ENCODE data around the gene MRPL10.
"Not testable (repeated sequence)": the region's sequence is repeated elsewhere in the genome, so short reads cannot be mapped to it uniquely, and the experiment has no call there.

The MRPL10 gene

GRCh38 chr17:47789611-47790561 is 41.5 kb downstream of the MRPL10 start:
- DNase-seq, result peak; percentile 68 to 90 (median 87)

DNA sequence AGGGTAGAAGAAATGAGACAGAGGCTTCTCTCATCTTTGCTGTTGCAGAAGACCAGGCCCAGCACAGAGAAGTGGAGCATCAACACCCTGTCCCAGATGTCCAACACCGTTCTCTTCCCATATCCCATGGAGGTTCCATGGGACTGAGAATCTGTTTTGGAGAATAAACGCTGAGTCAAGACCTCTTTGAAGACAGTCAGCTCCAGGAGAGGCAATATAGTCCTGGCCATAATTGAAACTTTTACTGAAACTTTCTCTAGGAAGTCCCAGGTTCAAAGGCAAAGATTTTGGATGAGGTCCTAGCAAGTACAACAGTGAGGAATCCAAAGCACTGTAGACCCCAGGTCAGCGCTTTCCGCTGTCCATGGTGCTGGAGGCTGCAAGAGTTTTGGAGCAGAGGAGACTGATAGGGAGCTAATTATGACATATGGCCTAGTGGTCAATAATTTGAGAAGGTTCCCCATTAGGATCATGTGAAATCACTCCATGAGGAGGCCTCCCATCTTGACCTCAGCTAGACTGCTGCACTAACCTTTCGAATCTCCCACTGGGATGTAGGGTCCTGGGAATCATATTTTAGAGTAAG is 45.7 kb downstream of the MRPL10 start:
- DNase-seq, result no peak

DNA sequence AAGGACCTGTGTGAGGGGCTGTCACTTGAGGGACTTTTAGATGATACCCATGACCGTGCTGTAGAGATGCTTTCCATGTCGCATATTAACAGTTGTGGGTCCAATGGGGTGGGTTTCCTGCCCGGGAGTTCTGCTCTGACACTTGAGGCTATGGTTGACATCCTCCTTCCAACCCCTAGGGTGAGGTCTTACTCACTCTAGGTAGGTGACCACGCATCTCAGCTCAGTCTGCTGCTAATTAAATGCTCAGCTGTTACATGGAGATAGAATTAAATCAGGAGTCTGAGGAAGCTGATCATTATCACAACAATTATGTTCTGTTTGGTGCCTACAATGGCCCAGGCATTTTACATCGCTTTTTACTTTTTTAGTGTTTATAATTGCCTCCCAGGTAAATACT is 49.9 kb downstream of the MRPL10 start:
- DNase-seq, result peak in 1 of 3 experiments; percentile 5

GRCh38 chr17:47778184-47778635 is 53.1 kb downstream of the MRPL10 start:
- no peak for DNase-seq

- DNase-seq, result peak; percentile 38 to 74 (median 49)
These were observed 54.8 kb downstream of the MRPL10 start for GRCh38 chr17:47776330-47777197.

- DNase-seq, result no peak
These were observed 56.3 kb downstream of the MRPL10 start for GRCh38 chr17:47774987-47775580.

GRCh38 chr17:47774331-47774730 is 57.0 kb downstream of the MRPL10 start:
- no peak for DNase-seq

DNA sequence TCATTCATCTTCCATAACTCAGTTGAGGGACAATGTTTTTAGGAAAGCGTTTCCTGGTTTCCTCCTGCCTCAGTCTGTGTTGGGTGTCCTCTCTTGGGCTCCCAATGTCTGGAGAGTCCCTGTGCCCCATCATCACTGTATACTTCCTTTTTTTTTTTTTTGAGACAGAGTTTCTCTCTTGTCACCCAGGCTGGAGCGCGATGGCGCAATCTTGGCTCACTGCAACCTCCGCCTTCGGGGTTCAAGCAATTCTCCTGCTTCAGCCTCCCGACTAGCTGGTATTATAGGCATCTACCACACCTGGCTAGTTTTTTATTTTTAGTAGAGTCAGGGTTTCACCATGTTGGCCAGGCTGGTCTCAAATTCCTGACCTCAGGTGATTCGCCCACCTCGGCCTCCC is 57.7 kb downstream of the MRPL10 start:
- not testable (repeated sequence) for DNase-seq
